ENCODE data around the gene MAP3K8. TPM values are rescaled to one million over a fixed set of nuclear protein-coding genes. Genes with fewer than 3 reads are reported as not detected.
A peak's percentile ranks its signal among the peaks of the same experiment; 100 is the strongest.

The MAP3K8 gene
- total and polyA plus RNA-seq, 8 donors = 8.2 to 57.3 (median 12.4) TPM

GRCh38 chr10:30425336-30426075 is 8.5 kb upstream of the MAP3K8 start:
- no peak overlapping the region for H3K27ac ChIP-seq
- H3K9me3 ChIP-seq = no peaks in the 10 kb centered on the region
- peaks cover 13 to 68% of the 10 kb centered on the region in 2 donors for H3K4me1 ChIP-seq
- no peak overlapping the region for H3K4me3 ChIP-seq
- DNase-seq (no peak), ATAC-seq (no peak)
- H3K27me3 ChIP-seq = no peaks in the 10 kb centered on the region
- intact Hi-C loops (cut with DNase I) = no loop called here
- TF ChIP-seq CTCF (IDR thresholded peaks at IDR 0.05) = no peak
- H3K36me3 ChIP-seq = no peaks in the 10 kb centered on the region

GRCh38 chr10:30430544-30431298 is 3.3 kb upstream of the MAP3K8 start:
- DNase-seq = no peak
- Histone ChIP-seq H3K9me3 (no peaks in the 10 kb centered on the region), H3K4me1 (peaks cover 7 to 57% of the 10 kb centered on the region in 2 donors), H3K27ac (peak overlapping the region; percentile 82 to 100), H3K4me3 (peak overlapping the region in 1 of 2 donors; percentile 13), H3K27me3 (no peaks in the 10 kb centered on the region), H3K36me3 (no peaks in the 10 kb centered on the region)
- TF ChIP-seq CTCF (IDR thresholded peaks at IDR 0.05) = no peak
- ATAC-seq = no peak
- intact Hi-C loops (cut with DNase I) = no loop called here

- DNase-seq (peak in 1 of 4 donors; percentile 79), ATAC-seq (no peak)
- no peaks in the 10 kb centered on the region for H3K36me3 ChIP-seq
- H3K27me3 ChIP-seq = no peaks in the 10 kb centered on the region
- H3K27ac ChIP-seq = peak overlapping the region; percentile 82 to 100
- intact Hi-C loops (cut with DNase I) = no loop called here
- peaks cover 7 to 63% of the 10 kb centered on the region in 2 donors for H3K4me1 ChIP-seq
- H3K9me3 ChIP-seq = no peaks in the 10 kb centered on the region
- peak overlapping the region in 1 of 2 donors; percentile 13 for H3K4me3 ChIP-seq
- TF ChIP-seq CTCF (IDR thresholded peaks at IDR 0.05) = no peak
Observed at GRCh38 chr10:30431435-30431911, 2.5 kb upstream of the MAP3K8 start.

- Histone ChIP-seq H3K36me3 (peaks cover 0 to 10% of the 10 kb centered on the region in 2 donors), H3K4me3 (peak overlapping the region; percentile 82 to 96), H3K27me3 (no peaks in the 10 kb centered on the region), H3K9me3 (no peaks in the 10 kb centered on the region), H3K27ac (peak overlapping the region; percentile 100), H3K4me1 (peaks cover 12 to 63% of the 10 kb centered on the region in 2 donors)
- intact Hi-C loops (cut with DNase I) = no loop called here
- DNase-seq (peak in 3 of 4 donors; percentile 55 to 81 (median 61)), ATAC-seq (peak; percentile 2)
- no peak for TF ChIP-seq CTCF (IDR thresholded peaks at IDR 0.05)
Observed at GRCh38 chr10:30432622-30433305, 1.2 kb upstream of the MAP3K8 start.
